ENCODE data around the gene WDR87. TPM values are rescaled to one million over a fixed set of nuclear protein-coding genes. Genes with fewer than 3 reads are reported as not detected.

WDR87 gene
- total RNA-seq, 1 experiment from 2014 or later, result not detected

DNA sequence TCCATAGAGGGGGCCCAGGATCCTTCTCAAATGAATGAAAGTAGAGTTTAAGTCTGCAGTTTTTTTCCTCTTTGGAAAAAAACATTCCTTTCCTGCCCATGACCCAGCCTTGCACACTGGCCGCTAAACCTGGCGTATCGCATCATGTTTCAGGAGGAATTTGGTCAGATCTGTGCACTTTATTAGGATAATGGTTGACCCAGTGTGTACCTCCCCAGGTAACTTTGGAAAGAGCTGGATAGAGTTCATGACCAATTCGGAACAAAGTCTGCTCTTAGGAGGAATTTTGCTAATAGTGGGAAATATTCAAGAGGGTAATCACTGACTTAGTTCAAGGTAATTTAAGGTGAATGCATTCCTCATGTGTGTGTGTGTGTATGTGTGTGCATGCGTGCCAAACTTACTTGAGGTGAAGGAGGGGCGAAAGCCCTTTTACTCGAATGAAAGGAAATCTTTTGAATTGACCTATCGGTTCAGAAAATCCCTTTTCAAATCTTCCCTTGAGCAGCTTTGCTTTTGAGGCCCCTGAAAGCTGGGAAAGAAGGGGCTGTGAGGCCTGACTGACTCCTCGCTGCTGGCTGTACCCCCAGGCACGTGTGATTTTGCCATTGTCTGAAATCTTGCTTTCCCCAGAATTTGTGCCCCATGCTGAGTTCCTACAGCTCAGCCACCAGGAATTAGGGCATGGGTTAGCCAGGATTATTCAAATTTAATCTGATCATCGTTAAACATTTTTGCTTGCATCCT lies 47.0 kb upstream of the WDR87 start (continued):
- TF ChIP-seq, protein P1, sequence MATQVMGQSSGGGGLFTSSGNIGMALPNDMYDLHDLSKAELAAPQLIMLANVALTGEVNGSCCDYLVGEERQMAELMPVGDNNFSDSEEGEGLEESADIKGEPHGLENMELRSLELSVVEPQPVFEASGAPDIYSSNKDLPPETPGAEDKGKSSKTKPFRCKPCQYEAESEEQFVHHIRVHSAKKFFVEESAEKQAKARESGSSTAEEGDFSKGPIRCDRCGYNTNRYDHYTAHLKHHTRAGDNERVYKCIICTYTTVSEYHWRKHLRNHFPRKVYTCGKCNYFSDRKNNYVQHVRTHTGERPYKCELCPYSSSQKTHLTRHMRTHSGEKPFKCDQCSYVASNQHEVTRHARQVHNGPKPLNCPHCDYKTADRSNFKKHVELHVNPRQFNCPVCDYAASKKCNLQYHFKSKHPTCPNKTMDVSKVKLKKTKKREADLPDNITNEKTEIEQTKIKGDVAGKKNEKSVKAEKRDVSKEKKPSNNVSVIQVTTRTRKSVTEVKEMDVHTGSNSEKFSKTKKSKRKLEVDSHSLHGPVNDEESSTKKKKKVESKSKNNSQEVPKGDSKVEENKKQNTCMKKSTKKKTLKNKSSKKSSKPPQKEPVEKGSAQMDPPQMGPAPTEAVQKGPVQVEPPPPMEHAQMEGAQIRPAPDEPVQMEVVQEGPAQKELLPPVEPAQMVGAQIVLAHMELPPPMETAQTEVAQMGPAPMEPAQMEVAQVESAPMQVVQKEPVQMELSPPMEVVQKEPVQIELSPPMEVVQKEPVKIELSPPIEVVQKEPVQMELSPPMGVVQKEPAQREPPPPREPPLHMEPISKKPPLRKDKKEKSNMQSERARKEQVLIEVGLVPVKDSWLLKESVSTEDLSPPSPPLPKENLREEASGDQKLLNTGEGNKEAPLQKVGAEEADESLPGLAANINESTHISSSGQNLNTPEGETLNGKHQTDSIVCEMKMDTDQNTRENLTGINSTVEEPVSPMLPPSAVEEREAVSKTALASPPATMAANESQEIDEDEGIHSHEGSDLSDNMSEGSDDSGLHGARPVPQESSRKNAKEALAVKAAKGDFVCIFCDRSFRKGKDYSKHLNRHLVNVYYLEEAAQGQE (IDR thresholded peaks at IDR 0.05; ENCODE audit: low read depth), result no peak
- TF ChIP-seq JUND (IDR thresholded peaks at IDR 0.05) (no peak), ZNF274 (IDR thresholded peaks at IDR 0.05; ENCODE audit: low read depth, low read length) (no peak), EZH2 (IDR thresholded peaks at IDR 0.05) (no peak), RAD21 (IDR thresholded peaks at IDR 0.05; ENCODE audit: low read depth) (no peak), ELF1 (IDR thresholded peaks at IDR 0.05; ENCODE audit: borderline replicate concordance, low read depth) (no peak)

- no peak for ATAC-seq
- POLR2A ChIA-PET, result no interaction called here
- TF ChIP-seq, protein P1 (IDR thresholded peaks at IDR 0.05; ENCODE audit: low read depth), result no peak
- no peak for TF ChIP-seq ZFX (IDR thresholded peaks at IDR 0.05)
- TF ChIP-seq, protein P2, sequence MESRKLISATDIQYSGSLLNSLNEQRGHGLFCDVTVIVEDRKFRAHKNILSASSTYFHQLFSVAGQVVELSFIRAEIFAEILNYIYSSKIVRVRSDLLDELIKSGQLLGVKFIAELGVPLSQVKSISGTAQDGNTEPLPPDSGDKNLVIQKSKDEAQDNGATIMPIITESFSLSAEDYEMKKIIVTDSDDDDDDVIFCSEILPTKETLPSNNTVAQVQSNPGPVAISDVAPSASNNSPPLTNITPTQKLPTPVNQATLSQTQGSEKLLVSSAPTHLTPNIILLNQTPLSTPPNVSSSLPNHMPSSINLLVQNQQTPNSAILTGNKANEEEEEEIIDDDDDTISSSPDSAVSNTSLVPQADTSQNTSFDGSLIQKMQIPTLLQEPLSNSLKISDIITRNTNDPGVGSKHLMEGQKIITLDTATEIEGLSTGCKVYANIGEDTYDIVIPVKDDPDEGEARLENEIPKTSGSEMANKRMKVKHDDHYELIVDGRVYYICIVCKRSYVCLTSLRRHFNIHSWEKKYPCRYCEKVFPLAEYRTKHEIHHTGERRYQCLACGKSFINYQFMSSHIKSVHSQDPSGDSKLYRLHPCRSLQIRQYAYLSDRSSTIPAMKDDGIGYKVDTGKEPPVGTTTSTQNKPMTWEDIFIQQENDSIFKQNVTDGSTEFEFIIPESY (IDR thresholded peaks at IDR 0.05; ENCODE audit: extremely low read depth, insufficient replicate concordance, low read length), result no peak
- TF ChIP-seq YY1 (IDR thresholded peaks at IDR 0.05; ENCODE audit: extremely low read depth, insufficient replicate concordance, low read depth, low read length), result no peak
- TF ChIP-seq, protein P3, sequence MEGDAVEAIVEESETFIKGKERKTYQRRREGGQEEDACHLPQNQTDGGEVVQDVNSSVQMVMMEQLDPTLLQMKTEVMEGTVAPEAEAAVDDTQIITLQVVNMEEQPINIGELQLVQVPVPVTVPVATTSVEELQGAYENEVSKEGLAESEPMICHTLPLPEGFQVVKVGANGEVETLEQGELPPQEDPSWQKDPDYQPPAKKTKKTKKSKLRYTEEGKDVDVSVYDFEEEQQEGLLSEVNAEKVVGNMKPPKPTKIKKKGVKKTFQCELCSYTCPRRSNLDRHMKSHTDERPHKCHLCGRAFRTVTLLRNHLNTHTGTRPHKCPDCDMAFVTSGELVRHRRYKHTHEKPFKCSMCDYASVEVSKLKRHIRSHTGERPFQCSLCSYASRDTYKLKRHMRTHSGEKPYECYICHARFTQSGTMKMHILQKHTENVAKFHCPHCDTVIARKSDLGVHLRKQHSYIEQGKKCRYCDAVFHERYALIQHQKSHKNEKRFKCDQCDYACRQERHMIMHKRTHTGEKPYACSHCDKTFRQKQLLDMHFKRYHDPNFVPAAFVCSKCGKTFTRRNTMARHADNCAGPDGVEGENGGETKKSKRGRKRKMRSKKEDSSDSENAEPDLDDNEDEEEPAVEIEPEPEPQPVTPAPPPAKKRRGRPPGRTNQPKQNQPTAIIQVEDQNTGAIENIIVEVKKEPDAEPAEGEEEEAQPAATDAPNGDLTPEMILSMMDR (IDR thresholded peaks at IDR 0.05 in 2 of 3, conservative IDR thresholded peaks at IDR 0.05 in 1 of 3; ENCODE audit: borderline replicate concordance in 1 of 3, insufficient read depth in 1 of 3, low read depth in 2 of 3, low read length in 2 of 3), result no peak
- TF ChIP-seq RAD21 (IDR thresholded peaks at IDR 0.05; ENCODE audit: low read depth), result no peak
- no peak for TF ChIP-seq ZNF274 (IDR thresholded peaks at IDR 0.05; ENCODE audit: low read depth, low read length)
- no peak for TF ChIP-seq POLR2A (IDR thresholded peaks at IDR 0.05; ENCODE audit: borderline replicate concordance, extremely low read depth, insufficient read depth, insufficient read length)
These were observed 45.4 kb upstream of the WDR87 start for GRCh38 chr19:37951816-37952210.

More at GRCh38 chr19:37951816-37952210, 45.4 kb upstream of the WDR87 start:
- H3K9me2 ChIP-seq (ENCODE audit: insufficient read depth), result no peaks in the 10 kb centered on the region
- peaks cover 0 to 12% of the 10 kb centered on the region in 2 experiments; a peak in 1 of 4 replicates for H3K4me1 ChIP-seq (ENCODE audit: control insufficient read depth in 1 of 2, insufficient read depth in 2 of 2, low read length in 2 of 2)
- intact Hi-C loops (cut with micrococcal nuclease), result no loop called here
- no TSS peak for BruUV-seq (replicated peaks)
- H3K36me3 ChIP-seq (ENCODE audit: control insufficient read depth in 1 of 2, insufficient read depth in 2 of 2, low read length in 2 of 2), result no peaks in the 10 kb centered on the region
- no peaks in the 10 kb centered on the region for H3K9me3 ChIP-seq (ENCODE audit: control insufficient read depth in 1 of 2, insufficient read depth in 1 of 2, low read depth in 1 of 2, low read length in 2 of 2)
- no peaks in the 10 kb centered on the region for H3K27me3 ChIP-seq (ENCODE audit: insufficient read depth, low read length)
- CTCF ChIA-PET, result no interaction called here
- no peak overlapping the region for H3K4me3 ChIP-seq (replicated peaks in 1 of 2; ENCODE audit: low read depth in 1 of 2, low read length in 2 of 2)
- no peaks in the 10 kb centered on the region; the same call in 1 of the 2 replicates for H4K20me1 ChIP-seq (ENCODE audit: insufficient read depth)
- RAD21 ChIA-PET (ENCODE audit: low non-redundant PET in 1 of 2, low total read pairs in 2 of 2, uncharacterized antibody in 2 of 2, unreplicated experiment in 2 of 2), result no interaction called here
- H3K9ac ChIP-seq (ENCODE audit: low read length), result no peak overlapping the region
- H3K27ac ChIP-seq (ENCODE audit: low read depth, low read length), result no peak overlapping the region
- no peak overlapping the region for H3K4me2 ChIP-seq (ENCODE audit: low read length)
- no peak overlapping the region for H2AFZ ChIP-seq (ENCODE audit: low read depth, low read length, poor library complexity, severe bottlenecking)
- DNase-seq (ENCODE audit: low read depth, low spot score), result no peak
- H3K79me2 ChIP-seq (ENCODE audit: insufficient read depth, low read length), result peaks cover 75% of the 10 kb centered on the region

Measured in HCT116 (cell line).